NCI-H345 treated with DMSO at 0.1 percent for 48 hours (cell line): ENCODE results near the gene MAN2A2.

ENCODE experiments used
- DNase-seq: peaks from one replicate; lab custom pipeline; 2025; ENCODE audit not compliant: unreplicated experiment; lab: John Stamatoyannopoulos, UW

Gene MAN2A2

GRCh38 chr15:90941038-90941437 lies 37.9 kb downstream of the MAN2A2 start:
- DNase-seq = no peak

GRCh38 chr15:90942354-90943120 lies 39.4 kb downstream of the MAN2A2 start:
- DNase-seq = no peak

- DNase-seq = no peak
These were observed 42.0 kb downstream of the MAN2A2 start for GRCh38 chr15:90945091-90945490.

GRCh38 chr15:90946538-90946937 lies 43.4 kb downstream of the MAN2A2 start:
- no peak for DNase-seq

GRCh38 chr15:90946941-90947576 lies 44.0 kb downstream of the MAN2A2 start:
- DNase-seq = no peak

GRCh38 chr15:90947577-90948357 lies 44.7 kb downstream of the MAN2A2 start:
- DNase-seq = no peak

- no peak for DNase-seq
These were observed 45.4 kb downstream of the MAN2A2 start for GRCh38 chr15:90948506-90948905.

GRCh38 chr15:90949979-90950675 lies 47.0 kb downstream of the MAN2A2 start:
- DNase-seq = no peak

- DNase-seq = no peak
These were observed 47.6 kb downstream of the MAN2A2 start for GRCh38 chr15:90950676-90951075.

GRCh38 chr15:90952901-90953677 lies 50.0 kb downstream of the MAN2A2 start:
- DNase-seq = no peak

GRCh38 chr15:90953947-90954711 lies 51.0 kb downstream of the MAN2A2 start:
- no peak for DNase-seq

GRCh38 chr15:90954712-90955623 lies 51.9 kb downstream of the MAN2A2 start, which contains the start of gene RCCD1:
Gene RCCD1, plus strand, starts transcription at chr15:90954884. Its CDS starts 1,851 bp downstream, at chr15:90956735.
- peak; percentile 71 for DNase-seq

GRCh38 chr15:90955624-90956273 lies 52.6 kb downstream of the MAN2A2 start:
- peak; percentile 1 for DNase-seq

GRCh38 chr15:90956274-90957030 lies 53.4 kb downstream of the MAN2A2 start:
- DNase-seq = no peak

GRCh38 chr15:90957031-90957790 lies 54.1 kb downstream of the MAN2A2 start:
- DNase-seq = no peak

- no peak for DNase-seq
These were observed 54.7 kb downstream of the MAN2A2 start for GRCh38 chr15:90957791-90958190.
